ENCODE data around the gene HOXA3.

The HOXA3 gene

GRCh38 chr7:27166531-27167505 lies 14.4 kb upstream of the HOXA3 start:
- no peak for DNase-seq (ENCODE audit: low read depth in 2 of 2)

- no peak for DNase-seq (ENCODE audit: low read depth in 2 of 2)
Observed at GRCh38 chr7:27165996-27166530, 13.7 kb upstream of the HOXA3 start.

GRCh38 chr7:27165089-27165995 lies 13.0 kb upstream of the HOXA3 start, which contains the start of gene HOXA9:
Gene HOXA9 (minus strand): TSS chr7:27165537. CDS start chr7:27165457, 80 bp downstream.
- DNase-seq (ENCODE audit: low read depth in 2 of 2) = no peak

- no peak for DNase-seq (ENCODE audit: low read depth in 2 of 2)
Observed at GRCh38 chr7:27164367-27165088, 12.1 kb upstream of the HOXA3 start.

GRCh38 chr7:27164045-27164366 lies 11.6 kb upstream of the HOXA3 start:
- DNase-seq (ENCODE audit: low read depth in 2 of 2) = no peak

GRCh38 chr7:27163288-27164044 lies 11.1 kb upstream of the HOXA3 start:
- no peak for DNase-seq (ENCODE audit: low read depth in 2 of 2)

- DNase-seq (ENCODE audit: low read depth in 2 of 2) = no peak
Observed at GRCh38 chr7:27162561-27163287, 10.3 kb upstream of the HOXA3 start.

- no peak for DNase-seq (ENCODE audit: low read depth in 2 of 2)
Observed at GRCh38 chr7:27161721-27162560, 9.6 kb upstream of the HOXA3 start.

- no peak for DNase-seq (ENCODE audit: low read depth in 2 of 2)
Observed at GRCh38 chr7:27161214-27161720, 8.9 kb upstream of the HOXA3 start.

GRCh38 chr7:27160546-27161213 lies 8.3 kb upstream of the HOXA3 start:
- peak; percentile 77 to 78 for DNase-seq (ENCODE audit: low read depth in 2 of 2)

- no peak for DNase-seq (ENCODE audit: low read depth in 2 of 2)
Observed at GRCh38 chr7:27160145-27160545, 7.8 kb upstream of the HOXA3 start.

- DNase-seq (ENCODE audit: low read depth in 2 of 2) = no peak
Observed at GRCh38 chr7:27159266-27160144, 7.1 kb upstream of the HOXA3 start.

- DNase-seq (ENCODE audit: low read depth in 2 of 2) = no peak
Observed at GRCh38 chr7:27158436-27159265, 6.3 kb upstream of the HOXA3 start.

- DNase-seq (ENCODE audit: low read depth in 2 of 2) = no peak
Observed at GRCh38 chr7:27157702-27158431, 5.5 kb upstream of the HOXA3 start.

- no peak for DNase-seq (ENCODE audit: low read depth in 2 of 2)
Observed at GRCh38 chr7:27156916-27157701, 4.7 kb upstream of the HOXA3 start.

Measured in stimulated activated CD8-positive, alpha-beta memory T cell treated with anti-CD3 and anti-CD28 coated beads, Interleukin-2, amount 100 ng/mL, for 1 hour (primary cell).